Kidney glomerular epithelial cell (primary cell): ENCODE results near the gene ST3GAL6.

Source experiments
- DNase-seq: peaks from one replicate; lab custom pipeline; 2025; lab: John Stamatoyannopoulos, UW

The ST3GAL6 gene, protein sequence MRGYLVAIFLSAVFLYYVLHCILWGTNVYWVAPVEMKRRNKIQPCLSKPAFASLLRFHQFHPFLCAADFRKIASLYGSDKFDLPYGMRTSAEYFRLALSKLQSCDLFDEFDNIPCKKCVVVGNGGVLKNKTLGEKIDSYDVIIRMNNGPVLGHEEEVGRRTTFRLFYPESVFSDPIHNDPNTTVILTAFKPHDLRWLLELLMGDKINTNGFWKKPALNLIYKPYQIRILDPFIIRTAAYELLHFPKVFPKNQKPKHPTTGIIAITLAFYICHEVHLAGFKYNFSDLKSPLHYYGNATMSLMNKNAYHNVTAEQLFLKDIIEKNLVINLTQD

GRCh38 chr3:98763076-98763475, at the start of gene ST3GAL6:
ST3GAL6 (plus strand) TSS chr3:98763340; CDS start chr3:98768441, 5,101 bp downstream.
- no peak for DNase-seq

GRCh38 chr3:98713984-98714383, 49.2 kb upstream of the ST3GAL6 start:
- DNase-seq = no peak

DNA sequence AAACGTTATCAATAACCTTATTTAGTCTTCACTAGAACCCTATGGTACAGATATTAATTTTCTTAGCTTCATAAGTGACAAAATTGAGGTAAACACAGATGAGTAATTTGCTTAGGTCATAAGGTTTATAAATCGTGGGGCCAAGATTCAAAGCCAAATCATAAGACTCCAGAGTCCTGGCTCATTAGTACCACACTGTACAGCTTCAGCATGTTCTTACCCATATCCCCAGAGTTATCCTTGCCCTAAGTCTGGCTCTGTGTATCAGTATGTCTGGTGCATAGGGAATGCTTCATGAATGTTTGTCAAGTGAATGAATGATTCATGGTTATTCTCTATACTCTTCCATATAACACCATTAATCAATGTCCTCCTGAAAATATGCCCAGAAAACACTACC, 45.6 kb upstream of the ST3GAL6 start:
- DNase-seq = no peak

DNA sequence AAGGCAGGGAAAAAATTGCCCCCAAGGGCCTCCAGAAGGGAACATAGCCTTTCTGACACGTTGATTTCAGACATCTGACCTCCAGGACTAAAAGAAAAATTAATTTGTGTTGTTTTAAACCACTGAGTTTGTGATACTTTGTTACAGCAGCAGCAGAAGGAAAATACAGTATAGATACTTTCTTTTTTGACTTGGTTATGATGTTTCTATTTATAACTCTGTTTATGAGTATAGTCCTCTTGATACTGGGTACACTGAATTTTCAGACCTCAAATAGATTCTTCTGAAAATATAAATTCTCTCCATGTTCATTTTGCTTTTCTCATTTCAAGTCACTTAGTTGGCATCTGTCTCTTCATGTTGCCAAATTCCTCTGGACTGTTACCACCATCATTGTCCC, 44.4 kb upstream of the ST3GAL6 start:
- no peak for DNase-seq

DNA sequence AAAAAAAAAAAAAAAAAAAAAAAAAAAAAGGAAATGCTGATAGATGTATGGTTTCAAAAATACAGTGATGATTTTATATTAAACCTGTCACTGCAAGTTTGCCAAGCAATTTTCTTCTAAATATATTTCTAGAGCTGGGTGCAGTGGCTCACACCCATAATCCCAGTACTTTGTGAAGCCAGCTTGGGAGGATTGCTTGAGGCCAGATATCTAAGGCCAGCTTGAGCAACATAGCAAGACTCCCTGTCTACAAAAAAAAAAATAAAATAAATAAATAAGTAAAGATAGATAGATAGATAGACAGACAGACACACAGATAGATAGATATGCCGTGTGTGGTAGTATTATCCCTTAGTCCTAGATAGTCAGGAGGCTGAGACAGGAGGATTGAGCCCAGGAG, 41.4 kb upstream of the ST3GAL6 start:
- no peak for DNase-seq

DNA sequence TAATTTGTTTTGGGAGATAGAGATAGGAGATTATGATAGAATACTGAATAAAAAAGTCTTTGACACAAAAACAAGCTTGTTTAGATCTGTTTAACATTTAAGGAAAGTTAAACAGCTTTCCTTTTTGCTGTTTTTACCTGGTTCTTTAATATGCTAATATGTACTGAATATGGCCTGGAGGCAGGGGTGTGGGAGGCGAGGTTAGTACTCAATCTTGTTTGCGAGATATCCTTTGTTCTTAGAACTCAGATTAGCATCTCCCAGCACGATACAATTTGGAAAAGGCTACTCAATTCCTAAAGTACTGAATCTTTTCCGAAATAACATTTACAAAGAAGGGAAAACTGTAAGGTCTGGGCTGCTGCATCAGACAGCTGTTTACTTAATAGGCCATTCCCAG, 40.8 kb upstream of the ST3GAL6 start:
- DNase-seq = no peak

DNA sequence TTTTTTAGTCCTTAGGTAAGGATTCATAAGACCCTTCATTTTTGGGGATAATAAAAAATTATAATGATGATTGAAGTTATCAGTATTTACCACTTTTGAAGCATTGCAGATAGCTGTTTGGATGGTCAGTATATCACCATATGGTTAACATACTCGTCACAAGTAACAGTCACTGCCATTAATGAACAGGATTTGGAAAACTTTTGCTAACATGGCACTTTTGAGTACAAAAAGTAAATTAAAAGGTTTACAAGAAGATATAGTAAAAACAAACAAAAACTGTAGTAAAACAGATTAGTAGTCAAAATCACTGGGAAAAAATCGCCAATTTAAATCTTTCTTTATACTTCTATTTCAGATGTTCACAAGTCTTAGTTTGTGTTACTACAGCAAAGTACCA, 37.8 kb upstream of the ST3GAL6 start:
- no peak for DNase-seq

DNA sequence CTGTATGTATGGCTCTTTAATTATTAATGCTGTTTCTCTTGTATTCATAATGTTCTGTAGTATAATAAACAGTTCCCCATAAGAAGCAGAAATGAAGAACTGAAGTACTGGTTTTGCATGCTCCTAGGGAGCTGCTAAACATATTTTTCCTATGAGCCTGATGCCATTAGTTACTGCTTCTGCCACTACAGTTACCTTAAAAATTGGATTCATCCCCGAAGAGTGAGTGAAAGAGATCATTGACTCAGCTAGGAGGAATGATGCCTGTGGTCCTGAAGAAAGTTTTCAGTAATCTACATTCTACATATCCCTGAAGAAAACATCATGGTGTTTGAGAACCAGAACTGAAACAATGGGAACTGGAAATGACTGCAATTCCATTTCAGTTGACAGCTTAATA, 37.1 kb upstream of the ST3GAL6 start:
- no peak for DNase-seq

- no peak for DNase-seq
Measured at GRCh38 chr3:98727638-98728037, 35.5 kb upstream of the ST3GAL6 start.

- DNase-seq = no peak
Measured at GRCh38 chr3:98728672-98729071, 34.5 kb upstream of the ST3GAL6 start.

DNA sequence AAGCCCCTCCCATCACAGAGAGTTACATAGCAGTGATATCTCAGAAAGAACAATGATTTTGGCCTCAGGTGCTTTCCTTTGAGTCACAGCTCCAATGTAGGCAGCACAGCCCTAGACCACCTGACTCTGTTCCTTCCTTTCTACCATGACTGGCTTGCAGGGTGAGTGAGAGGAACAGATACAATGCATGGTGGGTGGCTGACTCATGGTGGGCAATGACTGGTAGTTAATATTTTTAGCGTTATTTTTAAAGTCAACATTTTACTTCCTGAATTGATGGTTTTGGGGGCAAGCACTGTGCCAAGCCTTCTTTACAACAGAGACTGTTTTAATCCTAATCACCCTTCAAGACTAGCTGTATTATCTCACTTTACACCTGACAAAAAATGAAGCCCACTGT, 32.8 kb upstream of the ST3GAL6 start:
- DNase-seq = no peak

DNA sequence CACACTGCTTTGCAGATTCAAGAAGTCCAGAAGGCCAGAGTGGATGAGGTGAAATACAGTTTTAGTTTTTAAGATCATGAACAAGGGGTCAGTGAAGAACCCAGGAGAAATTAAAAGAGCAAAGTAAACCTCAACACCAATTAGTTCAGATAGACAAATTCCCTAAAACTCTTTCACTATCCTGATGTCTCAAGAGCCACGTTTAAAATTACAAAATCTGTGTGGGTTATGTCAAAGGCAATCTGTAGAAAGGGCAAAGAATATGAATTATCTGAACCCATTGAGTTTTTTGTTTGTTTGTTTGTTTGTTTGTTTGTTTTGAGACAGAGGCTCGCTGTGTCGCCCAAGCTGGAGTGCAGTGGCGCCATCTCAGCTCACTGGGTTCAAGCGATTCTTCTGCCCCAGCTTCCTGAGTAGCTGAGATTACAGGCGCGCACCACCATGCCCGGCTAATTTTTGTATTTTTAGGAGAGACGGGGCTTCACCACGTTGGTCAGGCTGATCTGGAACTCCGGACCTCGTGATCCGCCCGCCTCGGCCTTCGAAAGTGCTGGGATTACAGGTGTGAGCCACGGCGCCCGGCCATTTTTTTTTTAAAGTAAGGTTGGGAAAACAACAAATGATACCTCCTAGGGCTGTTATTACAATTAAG, 32.1 kb upstream of the ST3GAL6 start:
- DNase-seq = no peak

- DNase-seq = no peak
Measured at GRCh38 chr3:98731720-98732285, 31.3 kb upstream of the ST3GAL6 start.

DNA sequence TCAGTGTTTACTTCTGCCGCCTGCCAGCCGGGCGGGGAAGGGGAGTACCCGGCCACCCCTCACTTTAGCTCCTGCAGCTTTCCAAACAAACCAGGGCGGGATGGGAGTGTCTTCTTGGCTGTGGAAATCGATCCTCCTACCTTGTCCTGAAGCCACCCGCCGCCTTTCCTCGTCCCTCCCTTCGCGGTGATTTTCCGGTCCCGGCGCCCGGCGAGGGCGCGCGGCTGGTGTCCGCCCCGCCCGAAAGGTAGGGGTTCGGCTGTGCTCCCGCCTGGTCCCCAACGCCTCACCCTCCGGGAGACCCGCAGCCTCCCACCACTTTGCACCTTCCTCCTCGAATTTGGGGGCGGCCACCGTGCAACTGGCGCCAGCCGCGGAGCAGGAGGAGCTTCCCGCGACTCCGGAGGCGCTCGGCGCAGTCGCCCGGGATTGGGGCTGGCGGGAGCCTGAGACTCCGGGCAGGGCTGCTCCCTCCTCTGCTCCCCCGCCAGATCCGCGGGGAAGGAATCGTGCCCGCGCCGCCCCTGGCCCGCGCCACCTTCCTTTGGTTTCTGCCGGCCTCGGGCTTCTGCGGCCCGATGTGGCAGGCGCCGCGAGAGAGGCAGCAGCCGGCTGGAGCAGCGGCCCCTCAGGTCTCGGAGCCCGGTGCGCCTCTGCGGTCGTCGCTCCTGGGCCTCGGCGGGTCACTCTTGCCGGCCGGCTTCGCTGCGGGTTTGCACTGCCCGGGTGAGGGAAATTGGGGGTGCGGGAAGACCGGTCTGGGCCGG, 30.7 kb upstream of the ST3GAL6 start:
- DNase-seq = peak; percentile 26

- DNase-seq = peak; percentile 12
Measured at GRCh38 chr3:98733053-98733811, 29.9 kb upstream of the ST3GAL6 start.

GRCh38 chr3:98733812-98734281, 29.3 kb upstream of the ST3GAL6 start:
- DNase-seq = no peak

DNA sequence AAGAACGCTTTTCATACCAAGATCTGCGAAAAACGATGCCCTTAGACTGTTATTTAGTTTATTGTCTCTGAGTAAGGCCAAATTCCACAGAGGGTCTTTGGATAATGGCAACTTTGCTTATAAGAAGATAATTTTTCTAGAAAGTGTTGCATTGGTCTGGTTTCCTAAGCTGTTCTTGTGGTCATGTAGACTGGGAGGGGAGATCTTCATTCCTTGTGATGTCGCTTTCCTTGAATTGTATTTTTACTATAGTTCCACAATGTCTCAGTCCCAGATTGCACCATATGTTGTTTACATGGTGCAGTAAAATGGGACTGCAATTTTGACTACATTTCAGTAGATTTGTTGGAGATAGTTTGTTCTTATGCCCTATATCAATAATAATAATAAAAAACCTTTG, 28.8 kb upstream of the ST3GAL6 start:
- DNase-seq = no peak

DNA sequence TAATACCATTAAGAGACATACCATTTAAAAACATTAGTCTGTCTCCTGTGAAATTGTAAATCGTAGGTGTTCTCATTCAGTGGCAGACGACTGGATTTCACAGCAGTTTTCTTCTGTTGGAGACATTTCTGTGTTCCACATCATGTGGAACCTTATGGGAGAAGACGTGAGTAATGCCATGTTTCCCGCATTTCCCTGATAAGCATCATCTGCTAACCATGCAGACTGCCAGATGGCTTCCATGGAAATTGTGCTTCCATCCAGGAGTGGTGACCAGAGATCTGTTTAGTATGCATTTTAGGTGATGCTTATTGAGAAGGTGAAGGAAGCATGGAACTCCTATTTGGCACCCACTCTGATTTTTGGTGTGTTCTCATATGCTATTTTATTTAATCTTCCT, 28.4 kb upstream of the ST3GAL6 start:
- no peak for DNase-seq

- DNase-seq = no peak
Measured at GRCh38 chr3:98735296-98735695, 27.8 kb upstream of the ST3GAL6 start.

- DNase-seq = no peak
Measured at GRCh38 chr3:98735761-98736269, 27.3 kb upstream of the ST3GAL6 start.

DNA sequence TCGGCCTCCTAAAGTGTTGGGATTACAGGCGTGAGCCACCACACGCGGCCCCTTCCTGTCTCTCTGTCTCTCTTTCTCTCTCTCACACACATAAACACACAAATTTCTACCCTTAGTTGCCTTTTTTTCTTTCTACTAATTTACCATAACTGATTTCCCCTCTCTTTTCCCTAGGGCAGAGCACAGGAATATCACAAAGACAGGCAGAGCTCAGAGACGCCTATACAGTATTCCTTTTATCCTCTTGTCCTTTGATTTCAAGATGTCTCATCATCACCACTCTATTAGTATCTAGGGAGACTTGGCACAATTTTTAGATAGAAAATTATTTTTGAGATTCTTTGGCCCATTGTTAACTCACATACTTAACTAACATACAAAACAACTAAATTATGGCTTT, 25.8 kb upstream of the ST3GAL6 start:
- DNase-seq = no peak

GRCh38 chr3:98739266-98739665, 23.9 kb upstream of the ST3GAL6 start:
- DNase-seq = no peak
